Gastroesophageal sphincter (tissue), 3 donors: ENCODE data around the gene ROPN1B.

Source experiments
- EP300 ChIP-seq: sonication (generic); formaldehyde crosslinking; IDR thresholded peaks from one replicate; pipeline ENCODE4 v1.6.1; 2017; ENCODE audit warnings: antibody characterized with exemption, mild to moderate bottlenecking
- POLR2A ChIP-seq, 2 donors: fragments of 450-650 bp; IDR thresholded peaks; one replicate each; pipeline ENCODE4 v1.6.1; 2017; ENCODE audit warnings: antibody characterized with exemption in 2 of 2, mild to moderate bottlenecking in 2 of 2, moderate library complexity in 1 of 2
- POLR2AphosphoS5 ChIP-seq: sonication (generic); formaldehyde crosslinking; IDR thresholded peaks from one replicate; pipeline ENCODE4 v1.6.1; 2017; ENCODE audit warnings: antibody characterized with exemption
- TF ChIP-seq, protein P1 (sequence below), 4 experiments: fragments of 200-600 bp in 2 of 4; fragments of 450-650 bp in 2 of 4; sonication (generic) in 1 of 4; IDR thresholded peaks; one replicate each; pipeline ENCODE4 v1.5.1; 2017 to 2019; ENCODE audit warnings: antibody characterized with exemption in 4 of 4, mild to moderate bottlenecking in 2 of 4, moderate library complexity in 2 of 4

DNA sequence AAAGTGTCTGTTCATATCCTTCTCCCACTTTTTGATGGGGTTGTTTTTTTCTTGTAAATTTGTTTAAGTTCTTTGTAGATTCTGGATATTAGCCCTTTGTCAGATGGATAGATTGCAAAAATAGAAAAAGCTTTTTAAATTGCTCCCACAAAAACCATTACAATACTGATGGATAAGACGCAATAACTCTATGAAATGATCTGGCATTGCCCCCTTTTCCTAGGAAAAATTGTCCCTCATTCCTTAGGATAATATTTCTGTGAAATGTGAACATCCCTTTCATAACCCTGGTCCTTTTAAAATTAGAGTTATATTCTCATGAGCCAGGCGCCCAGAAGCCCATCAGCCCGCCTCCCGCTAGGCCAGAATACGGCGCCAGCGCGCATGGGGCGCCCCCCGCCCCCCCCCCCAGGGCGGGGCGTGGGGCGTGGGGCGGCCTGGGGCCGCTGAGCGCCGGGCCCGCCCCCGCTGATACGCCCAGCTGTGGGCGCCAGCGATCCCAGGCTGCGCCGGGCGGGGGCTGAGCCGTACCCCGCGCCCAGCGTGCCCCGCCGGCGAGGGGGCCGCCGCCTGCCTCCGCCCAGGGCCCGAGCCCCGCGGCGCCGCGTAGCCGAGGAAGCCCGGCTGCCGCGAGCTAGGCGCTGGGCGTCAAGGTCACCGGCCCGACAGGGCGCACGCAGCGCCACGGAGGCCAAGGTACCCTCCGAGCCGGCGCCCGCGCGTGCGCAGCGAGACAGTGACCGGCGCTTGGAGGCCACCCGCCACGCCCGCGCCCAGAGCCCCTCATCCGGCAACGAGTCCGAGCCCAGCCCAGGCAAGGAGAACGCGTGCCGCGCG lies 11.1 kb upstream of the ROPN1B start:
- TF ChIP-seq, protein P1, sequence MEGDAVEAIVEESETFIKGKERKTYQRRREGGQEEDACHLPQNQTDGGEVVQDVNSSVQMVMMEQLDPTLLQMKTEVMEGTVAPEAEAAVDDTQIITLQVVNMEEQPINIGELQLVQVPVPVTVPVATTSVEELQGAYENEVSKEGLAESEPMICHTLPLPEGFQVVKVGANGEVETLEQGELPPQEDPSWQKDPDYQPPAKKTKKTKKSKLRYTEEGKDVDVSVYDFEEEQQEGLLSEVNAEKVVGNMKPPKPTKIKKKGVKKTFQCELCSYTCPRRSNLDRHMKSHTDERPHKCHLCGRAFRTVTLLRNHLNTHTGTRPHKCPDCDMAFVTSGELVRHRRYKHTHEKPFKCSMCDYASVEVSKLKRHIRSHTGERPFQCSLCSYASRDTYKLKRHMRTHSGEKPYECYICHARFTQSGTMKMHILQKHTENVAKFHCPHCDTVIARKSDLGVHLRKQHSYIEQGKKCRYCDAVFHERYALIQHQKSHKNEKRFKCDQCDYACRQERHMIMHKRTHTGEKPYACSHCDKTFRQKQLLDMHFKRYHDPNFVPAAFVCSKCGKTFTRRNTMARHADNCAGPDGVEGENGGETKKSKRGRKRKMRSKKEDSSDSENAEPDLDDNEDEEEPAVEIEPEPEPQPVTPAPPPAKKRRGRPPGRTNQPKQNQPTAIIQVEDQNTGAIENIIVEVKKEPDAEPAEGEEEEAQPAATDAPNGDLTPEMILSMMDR (IDR thresholded peaks at IDR 0.05) = no peak
- no peak for TF ChIP-seq POLR2AphosphoS5
- no peak for TF ChIP-seq POLR2A (IDR thresholded peaks at IDR 0.05)
- TF ChIP-seq EP300 = no peak
